ENCODE data around the gene BRAF.
"Not testable (repeated sequence)": the region's sequence is repeated elsewhere in the genome, so short reads cannot be mapped to it uniquely, and the experiment has no call there.

DNA sequence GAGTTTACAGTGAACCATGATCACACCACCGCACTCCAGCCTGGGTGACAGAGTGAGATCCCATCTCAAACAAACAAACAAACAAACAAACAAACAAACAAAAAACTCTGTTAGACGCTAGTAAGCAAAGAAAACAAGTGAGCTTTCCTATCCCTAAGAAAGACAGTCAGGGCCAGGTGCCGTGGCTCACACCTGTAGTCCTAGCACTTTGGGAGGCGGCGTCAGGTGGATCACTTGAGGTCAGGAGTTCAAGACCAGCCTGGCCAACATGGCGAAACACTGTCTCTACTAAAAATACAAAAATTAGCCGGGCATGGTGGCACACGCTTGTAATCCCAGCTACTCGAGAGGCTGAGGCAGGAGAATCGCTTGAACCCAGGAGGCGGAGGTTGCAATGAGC lies 247.8 kb downstream of the BRAF start:
- not testable (repeated sequence) for TF ChIP-seq POLR2A (IDR thresholded peaks at IDR 0.05)
- TF ChIP-seq, protein P1, sequence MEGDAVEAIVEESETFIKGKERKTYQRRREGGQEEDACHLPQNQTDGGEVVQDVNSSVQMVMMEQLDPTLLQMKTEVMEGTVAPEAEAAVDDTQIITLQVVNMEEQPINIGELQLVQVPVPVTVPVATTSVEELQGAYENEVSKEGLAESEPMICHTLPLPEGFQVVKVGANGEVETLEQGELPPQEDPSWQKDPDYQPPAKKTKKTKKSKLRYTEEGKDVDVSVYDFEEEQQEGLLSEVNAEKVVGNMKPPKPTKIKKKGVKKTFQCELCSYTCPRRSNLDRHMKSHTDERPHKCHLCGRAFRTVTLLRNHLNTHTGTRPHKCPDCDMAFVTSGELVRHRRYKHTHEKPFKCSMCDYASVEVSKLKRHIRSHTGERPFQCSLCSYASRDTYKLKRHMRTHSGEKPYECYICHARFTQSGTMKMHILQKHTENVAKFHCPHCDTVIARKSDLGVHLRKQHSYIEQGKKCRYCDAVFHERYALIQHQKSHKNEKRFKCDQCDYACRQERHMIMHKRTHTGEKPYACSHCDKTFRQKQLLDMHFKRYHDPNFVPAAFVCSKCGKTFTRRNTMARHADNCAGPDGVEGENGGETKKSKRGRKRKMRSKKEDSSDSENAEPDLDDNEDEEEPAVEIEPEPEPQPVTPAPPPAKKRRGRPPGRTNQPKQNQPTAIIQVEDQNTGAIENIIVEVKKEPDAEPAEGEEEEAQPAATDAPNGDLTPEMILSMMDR (IDR thresholded peaks at IDR 0.05): not testable (repeated sequence)

All from right lobe of liver (tissue), 4 donors.